ENCODE data around the gene ZNF653.
"Not testable (repeated sequence)": the region's sequence is repeated elsewhere in the genome, so short reads cannot be mapped to it uniquely, and the experiment has no call there.

The ZNF653 gene

GRCh38 chr19:11480715-11481533 is 24.7 kb downstream of the ZNF653 start, which contains the start of gene ELAVL3:
ELAVL3 (minus strand) TSS chr19:11481046; CDS start chr19:11480608, 438 bp downstream.
- peak; percentile 58 for DNase-seq

DNA sequence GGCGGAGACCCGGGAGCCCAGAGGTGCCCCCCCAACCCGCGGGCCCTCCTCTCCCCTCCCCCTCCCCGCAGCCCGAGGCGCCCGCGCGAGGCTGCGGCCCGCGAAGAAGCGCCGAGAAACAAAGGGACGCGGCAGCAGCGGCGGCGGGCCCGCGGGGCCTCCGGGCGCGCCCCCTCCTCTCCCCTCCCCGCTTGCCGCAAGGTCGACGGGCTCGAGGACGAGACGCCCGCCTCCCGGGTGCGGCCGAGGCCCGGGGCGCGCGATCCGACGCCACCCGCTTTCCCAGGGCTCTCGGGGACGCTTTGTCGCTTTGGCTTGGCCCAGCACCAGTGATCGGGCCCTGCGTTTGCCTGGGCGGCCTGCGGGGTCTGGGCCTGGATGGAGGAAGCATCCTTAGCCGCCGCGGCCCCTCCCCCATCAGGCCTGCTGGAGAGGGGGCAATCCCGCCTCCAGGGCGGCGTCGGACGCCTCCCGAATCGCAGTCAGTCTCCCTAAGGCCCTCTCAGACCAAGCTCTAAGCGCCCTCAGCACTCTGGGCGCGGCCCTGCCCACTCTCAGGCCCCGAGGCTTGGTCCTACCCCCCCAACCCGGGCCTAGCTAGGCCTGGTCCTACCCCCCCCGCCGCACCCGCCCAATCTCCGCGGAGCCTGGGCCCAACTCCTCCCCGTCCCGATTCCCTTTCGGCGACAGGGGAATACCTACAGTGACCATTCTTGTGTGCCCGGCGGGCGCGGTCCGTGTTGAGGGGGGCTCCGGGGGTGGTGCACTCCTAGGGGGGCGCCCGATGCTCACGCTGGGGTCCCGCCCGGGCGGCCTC is 25.5 kb downstream of the ZNF653 start:
- DNase-seq, result no peak

GRCh38 chr19:11479090-11479897 is 26.3 kb downstream of the ZNF653 start:
- peak; percentile 44 for DNase-seq

DNA sequence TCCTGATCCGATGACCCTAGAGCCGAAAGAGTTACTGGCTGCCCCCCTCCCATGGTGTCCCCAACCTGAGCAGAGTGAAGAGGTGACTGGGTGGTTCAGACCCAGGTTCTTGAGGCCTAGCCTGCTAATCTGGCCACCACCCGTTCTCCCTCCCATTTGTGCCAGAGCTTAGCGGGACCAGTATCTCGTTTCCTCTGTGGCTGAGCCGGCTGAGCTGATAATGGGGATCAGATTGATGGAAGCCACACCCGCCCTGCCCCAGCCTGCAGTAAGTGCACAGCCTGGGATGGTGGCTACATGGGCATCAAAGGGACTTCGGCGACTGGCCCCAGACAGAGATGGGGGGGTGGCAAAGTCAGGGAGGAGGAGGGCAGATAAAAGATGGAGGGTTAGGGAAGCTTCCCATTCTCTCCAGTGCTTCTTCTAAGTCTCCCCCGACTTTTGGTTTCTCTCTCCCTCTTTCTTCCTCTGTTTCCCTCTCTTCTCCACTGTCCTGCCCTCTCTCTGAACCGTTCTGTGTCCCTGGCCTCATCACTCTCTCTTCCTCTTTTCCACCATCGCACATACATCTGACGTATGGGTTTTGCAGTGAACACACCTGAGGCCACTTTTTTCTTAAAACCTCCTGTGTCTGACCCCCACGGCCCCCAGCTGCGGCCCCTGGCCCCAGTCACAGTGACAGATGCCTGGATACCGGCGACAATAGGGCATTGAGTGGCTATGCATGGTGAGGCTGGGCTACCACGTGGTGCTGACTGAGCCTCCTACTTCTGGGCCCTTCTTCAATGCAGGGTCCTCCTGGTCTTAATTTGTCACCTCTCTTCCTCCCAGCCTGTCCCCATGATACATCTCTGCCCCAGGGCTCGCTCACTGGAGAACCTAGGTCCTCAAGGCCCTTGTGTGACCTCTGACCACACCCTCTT is 27.2 kb downstream of the ZNF653 start:
- no peak for DNase-seq

GRCh38 chr19:11475861-11476260 is 29.8 kb downstream of the ZNF653 start:
- DNase-seq, result no peak

- not testable (repeated sequence) for DNase-seq
Observed at GRCh38 chr19:11475343-11475742, 30.3 kb downstream of the ZNF653 start.

- DNase-seq, result no peak
Observed at GRCh38 chr19:11473725-11474124, 31.9 kb downstream of the ZNF653 start.

GRCh38 chr19:11468266-11468845 is 37.3 kb downstream of the ZNF653 start:
- DNase-seq, result not testable (repeated sequence)

- DNase-seq, result no peak
Observed at GRCh38 chr19:11465600-11465999, 40.0 kb downstream of the ZNF653 start.

DNA sequence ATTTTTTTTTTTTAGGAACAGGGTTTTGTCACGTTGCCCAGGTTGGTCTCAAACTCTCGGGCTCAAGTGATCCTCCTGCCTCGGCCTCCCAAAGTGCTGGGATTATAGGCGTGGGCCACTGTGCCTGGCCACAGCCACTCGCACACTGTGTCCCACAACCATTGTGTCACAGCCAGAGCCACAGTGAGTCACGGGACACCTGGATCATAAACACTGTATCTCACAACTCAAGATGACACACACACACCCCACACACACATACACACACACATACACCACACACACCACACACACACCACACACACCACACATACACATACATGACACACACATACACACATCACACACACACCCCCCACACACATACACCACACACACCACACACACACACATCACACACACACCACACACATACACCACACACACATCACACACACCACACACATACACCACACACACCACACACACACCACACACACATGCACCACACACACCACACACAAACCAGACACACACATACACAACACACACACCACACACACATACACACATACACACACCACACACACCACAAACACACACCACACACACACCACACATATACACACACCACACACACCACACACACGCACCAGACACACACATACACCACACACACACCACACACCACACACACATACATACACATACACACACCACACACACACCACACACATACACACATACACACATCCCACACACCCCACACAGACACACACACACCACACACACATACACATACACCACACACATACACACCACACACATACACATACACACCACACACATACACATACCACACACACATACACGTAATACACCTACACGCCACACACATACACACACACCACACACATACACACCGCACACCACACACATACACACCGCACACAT is 41.0 kb downstream of the ZNF653 start:
- no peak for DNase-seq

DNA sequence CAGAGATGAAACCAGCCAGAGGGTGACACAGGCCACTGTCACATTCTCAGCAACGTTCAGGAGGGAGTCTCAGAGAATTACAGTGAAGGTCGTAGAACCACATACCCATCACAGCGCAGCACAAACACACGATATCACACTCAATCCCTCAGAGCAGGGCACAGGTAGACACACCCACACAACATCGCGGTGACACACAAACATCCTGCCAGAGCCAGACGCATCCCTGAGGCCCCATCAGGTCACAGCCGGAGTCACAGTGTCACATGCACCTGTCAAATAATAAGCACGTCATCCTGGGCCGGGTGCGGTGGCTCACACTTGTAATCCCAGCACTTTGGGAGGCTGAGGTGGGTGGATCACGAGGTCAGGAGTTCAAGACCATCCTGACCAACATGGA is 42.2 kb downstream of the ZNF653 start:
- DNase-seq, result no peak

DNA sequence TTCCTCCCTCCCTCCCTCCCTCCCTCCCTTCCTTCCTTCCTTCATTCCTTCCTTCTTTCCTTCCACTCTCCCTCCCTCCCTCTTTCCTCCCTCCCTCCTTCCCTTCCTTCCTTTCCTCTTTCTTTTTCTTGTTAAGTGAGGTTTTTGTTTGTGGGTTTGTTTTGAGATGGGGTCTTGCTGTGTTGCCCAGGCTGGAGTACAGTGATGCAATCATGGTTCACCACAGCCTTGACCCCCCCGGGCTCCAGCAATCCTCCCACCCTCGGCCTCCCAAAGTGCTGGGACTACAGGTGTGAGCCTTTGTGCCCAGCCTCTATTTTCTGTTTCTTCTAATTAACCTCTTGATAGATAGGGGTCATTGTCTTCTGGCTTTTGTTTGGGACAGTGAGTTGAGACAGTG is 44.2 kb downstream of the ZNF653 start:
- DNase-seq, result no peak

DNA sequence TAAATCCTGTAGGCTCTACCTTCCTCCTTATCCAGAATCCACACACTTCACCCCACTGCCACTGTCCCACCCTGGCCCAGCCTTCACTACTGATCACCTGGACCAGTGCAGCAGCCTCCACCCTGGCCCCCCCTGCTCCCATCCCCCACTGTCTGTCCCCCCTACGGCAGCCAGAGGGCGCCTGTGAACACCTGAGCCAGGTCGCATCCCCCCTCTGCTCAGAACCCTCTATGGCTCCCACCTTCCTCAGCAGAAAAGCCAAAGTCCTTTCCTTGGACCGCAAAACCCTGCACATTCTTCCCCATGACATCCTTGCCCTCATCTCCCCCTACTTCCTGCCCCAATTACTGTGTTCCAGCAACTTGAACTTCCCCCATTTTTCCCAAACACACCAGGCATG is 45.4 kb downstream of the ZNF653 start:
- DNase-seq, result no peak

DNA sequence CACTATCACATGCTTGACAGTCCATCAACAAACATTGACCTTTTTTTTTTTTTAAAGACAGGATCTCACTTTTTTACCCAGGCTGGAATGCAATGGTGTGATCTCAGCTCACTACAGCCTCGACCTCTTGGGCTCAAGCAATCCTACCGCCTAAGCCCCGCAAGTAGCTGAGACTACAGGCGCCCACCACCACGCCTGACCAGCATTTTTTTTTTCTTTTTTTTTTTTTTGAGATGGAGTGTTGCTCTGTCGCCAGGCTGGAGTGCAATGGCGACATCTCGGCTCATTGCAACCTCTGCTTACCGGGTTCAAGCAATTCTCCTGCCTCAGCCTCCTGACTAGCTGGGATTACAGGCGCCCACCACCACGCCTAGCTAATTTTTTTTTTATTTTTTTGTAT is 46.7 kb downstream of the ZNF653 start:
- DNase-seq, result not testable (repeated sequence)

DNA sequence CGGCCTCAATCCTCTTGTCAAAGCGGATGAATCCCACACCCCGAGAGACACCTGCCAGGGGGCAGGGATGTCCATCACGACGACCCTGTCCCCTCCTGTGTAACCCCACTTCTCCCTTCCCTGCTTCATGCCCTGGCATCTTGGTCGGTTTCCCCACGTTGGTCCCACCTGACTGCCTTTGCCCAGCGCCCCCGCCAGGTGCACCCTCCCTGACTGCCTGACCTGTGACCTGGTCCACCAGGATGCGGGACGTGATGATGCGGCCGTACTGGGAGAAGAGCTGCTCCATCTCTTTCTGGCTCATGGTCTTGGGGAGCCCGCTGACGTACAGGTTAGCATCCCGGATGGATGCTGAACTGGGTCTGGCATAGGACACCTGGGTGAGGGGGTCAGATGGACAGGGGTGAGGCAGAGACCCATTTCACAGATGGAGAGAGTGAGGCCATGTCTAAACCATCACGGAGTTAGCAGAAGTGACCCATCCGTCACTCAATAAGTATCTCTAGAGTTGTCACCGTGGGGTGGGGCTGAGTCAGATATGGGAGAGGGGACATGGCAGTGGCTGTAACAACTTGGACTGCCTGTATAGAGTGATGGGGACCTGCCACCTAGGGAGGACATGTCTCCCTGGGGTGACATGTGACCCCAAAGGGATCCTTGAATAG is 47.3 kb downstream of the ZNF653 start:
- no peak for DNase-seq

GRCh38 chr19:11457831-11458230 is 47.8 kb downstream of the ZNF653 start:
- DNase-seq, result no peak

DNA sequence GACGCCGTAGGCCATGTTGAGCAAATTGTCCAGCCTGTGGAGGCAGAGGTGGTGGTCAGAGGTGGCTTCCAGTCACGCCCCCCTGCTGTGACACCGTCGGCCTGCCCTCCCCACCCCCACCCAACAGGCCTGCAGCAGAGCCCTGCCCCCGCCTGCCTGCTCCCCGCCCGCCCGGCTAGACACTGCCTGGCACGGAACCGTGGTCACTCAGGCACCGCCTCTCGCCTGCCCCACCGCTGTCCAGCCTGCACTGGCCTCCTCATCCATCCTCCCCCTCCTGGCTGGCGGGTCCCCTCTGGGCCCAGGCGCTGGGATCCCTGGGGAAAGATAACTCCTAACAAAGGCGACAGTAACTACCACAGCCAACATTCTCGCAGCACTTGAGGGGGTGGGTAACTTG is 48.5 kb downstream of the ZNF653 start:
- DNase-seq, result no peak

DNA sequence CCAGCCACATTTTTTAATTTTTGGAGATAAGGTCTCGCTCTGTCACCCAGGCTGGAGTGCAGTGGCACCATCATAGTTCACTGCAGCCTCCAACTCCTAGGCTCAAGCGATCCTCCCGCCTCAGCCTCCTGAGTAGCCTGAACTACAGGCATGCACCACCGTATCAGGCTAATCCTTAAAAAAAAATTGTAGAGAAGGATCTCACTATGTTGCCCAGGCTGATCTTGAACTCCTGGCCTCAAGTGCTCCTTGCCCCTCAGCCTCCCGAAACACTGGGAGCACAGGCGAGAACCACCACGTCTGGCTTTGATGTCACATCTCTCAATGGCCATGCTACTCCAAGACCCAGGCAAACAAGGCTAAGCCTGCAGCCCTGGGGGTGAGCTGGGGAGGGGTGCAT is 49.0 kb downstream of the ZNF653 start:
- no peak for DNase-seq

- DNase-seq, result not testable (repeated sequence)
Observed at GRCh38 chr19:11455233-11455554, 50.4 kb downstream of the ZNF653 start.
